Gastrocnemius medialis (tissue), 4 donors: ENCODE data around the gene SH3BP4. TPM values are rescaled to one million over a fixed set of nuclear protein-coding genes. Genes with fewer than 3 reads are reported as not detected.
A peak's percentile ranks its signal among the peaks of the same experiment; 100 is the strongest.

ENCODE experiments used
- ATAC-seq, 2 donors: fragments of 150-250 bp; one replicate each; pipeline ENCODE4 v1.9.1; 2016
- DNase-seq, 2 donors: peaks; one replicate each; pipeline ENCODE4 v3.0.0-alpha.2; 2019
- H3K27ac ChIP-seq, 4 donors: fragments of 200-600 bp; sonication (generic); 1 replicate in 1 of 4; 2 replicates in 3 of 4; pipeline ENCODE4 v1.5.1; 2016 to 2018; ENCODE audit warnings: mild to moderate bottlenecking in 2 of 4, moderate library complexity in 1 of 4
- H3K27me3 ChIP-seq, 3 donors: fragments of 200-600 bp; sonication (generic) in 2 of 3; 1 replicate in 1 of 3; 2 replicates in 2 of 3; pipeline versions ENCODE4 v1.5.1 to v1.6.0; 2016 to 2019; ENCODE audit warnings: mild to moderate bottlenecking in 1 of 3, moderate library complexity in 1 of 3
- H3K36me3 ChIP-seq, 2 donors: fragments of 200-600 bp; sonication (generic) in 1 of 2; one replicate each; pipeline ENCODE4 v1.5.1; 2017 to 2018
- H3K4me1 ChIP-seq, 2 donors: fragments of 200-600 bp; sonication (generic) in 1 of 2; one replicate each; pipeline ENCODE4 v1.5.1; 2016 to 2017; ENCODE audit warnings: mild to moderate bottlenecking in 2 of 2
- H3K4me3 ChIP-seq, 4 donors: fragments of 200-600 bp; sonication (generic) in 3 of 4; 1 replicate in 1 of 4; 2 replicates in 3 of 4; pipeline ENCODE4 v1.5.1; 2016 to 2019; ENCODE audit warnings: mild to moderate bottlenecking in 2 of 4
- H3K9me3 ChIP-seq, 3 donors: fragments of 200-600 bp; sonication (generic) in 2 of 3; 1 replicate in 1 of 3; 2 replicates in 2 of 3; pipeline ENCODE4 v1.5.1; 2016 to 2019
- POLR2A ChIP-seq, 2 donors: fragments of 450-650 bp; IDR thresholded peaks; one replicate each; pipeline ENCODE4 v1.6.1; 2017; ENCODE audit warnings: antibody characterized with exemption in 2 of 2, mild to moderate bottlenecking in 2 of 2, moderate library complexity in 2 of 2
- in situ Hi-C, 4 donors: fragments of 200-750 bp; cut with MboI; loops; one replicate each; pipeline versions ENCODE4 v1.15.0 to v1.8.0; 2017; ENCODE audit warnings: low sequenced_read_pairs in 4 of 4
- intact Hi-C: fragments of 100-400 bp; cut with DNase I; formaldehyde crosslinking; loops from one replicate; pipeline ENCODE4 v1.15.1; 2023; ENCODE audit warnings: low total_unique reads
- total RNA-seq, 4 donors: library from RNA; depleted of rRNA; stranded (reverse); fragments of >200 nt; gene quantifications; one replicate each; pipeline versions ENCODE4 v1.1.0 to v1.2.3, GENCODE V29; 2016
- TF ChIP-seq, protein P1 (sequence below), 5 experiments: fragments of 450-650 bp in 3 of 5; fragments of 200-600 bp in 2 of 5; sonication (generic) in 2 of 5; IDR thresholded peaks in 4 of 5; conservative IDR thresholded peaks in 1 of 5; 1 replicate in 4 of 5; 2 replicates in 1 of 5; pipeline ENCODE4 v1.5.1; 2016 to 2019; ENCODE audit warnings: antibody characterized with exemption in 5 of 5, mild to moderate bottlenecking in 3 of 5, moderate library complexity in 3 of 5

SH3BP4 gene
- total RNA-seq, 4 donors from 2014 or later: 10.2 to 36.9 (median 15.9) TPM

DNA sequence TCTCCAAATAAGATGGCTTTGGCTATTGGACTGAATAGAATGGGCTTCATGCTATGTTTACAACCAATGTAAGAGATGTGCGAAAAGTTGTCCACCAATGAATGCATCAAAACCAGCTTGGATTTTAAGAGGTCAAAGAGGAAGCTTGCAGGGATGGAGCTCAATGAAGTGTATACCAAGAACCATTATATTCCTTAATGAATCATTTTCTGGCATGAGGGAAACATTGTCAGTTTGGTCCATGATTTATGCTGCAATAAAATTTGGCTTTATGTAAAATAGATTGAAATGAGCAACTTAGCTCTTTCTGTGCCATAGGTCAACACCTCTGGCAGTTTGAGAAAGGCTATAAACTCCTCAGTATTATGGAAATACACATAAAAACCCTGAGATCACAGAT, 107.3 kb downstream of the SH3BP4 start:
- DNase-seq (no peak), ATAC-seq (no peak)
- Histone ChIP-seq H3K27me3 (no peaks in the 10 kb centered on the region), H3K27ac (no peak overlapping the region), H3K4me1 (peaks cover 4 to 11% of the 10 kb centered on the region in 2 donors), H3K4me3 (no peak overlapping the region), H3K9me3 (no peaks in the 10 kb centered on the region), H3K36me3 (no peaks in the 10 kb centered on the region)
- intact Hi-C loops: no loop called here
- in situ Hi-C loops: no loop called here
- TF ChIP-seq, protein P1, sequence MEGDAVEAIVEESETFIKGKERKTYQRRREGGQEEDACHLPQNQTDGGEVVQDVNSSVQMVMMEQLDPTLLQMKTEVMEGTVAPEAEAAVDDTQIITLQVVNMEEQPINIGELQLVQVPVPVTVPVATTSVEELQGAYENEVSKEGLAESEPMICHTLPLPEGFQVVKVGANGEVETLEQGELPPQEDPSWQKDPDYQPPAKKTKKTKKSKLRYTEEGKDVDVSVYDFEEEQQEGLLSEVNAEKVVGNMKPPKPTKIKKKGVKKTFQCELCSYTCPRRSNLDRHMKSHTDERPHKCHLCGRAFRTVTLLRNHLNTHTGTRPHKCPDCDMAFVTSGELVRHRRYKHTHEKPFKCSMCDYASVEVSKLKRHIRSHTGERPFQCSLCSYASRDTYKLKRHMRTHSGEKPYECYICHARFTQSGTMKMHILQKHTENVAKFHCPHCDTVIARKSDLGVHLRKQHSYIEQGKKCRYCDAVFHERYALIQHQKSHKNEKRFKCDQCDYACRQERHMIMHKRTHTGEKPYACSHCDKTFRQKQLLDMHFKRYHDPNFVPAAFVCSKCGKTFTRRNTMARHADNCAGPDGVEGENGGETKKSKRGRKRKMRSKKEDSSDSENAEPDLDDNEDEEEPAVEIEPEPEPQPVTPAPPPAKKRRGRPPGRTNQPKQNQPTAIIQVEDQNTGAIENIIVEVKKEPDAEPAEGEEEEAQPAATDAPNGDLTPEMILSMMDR (IDR thresholded peaks at IDR 0.05 in 4 of 5, conservative IDR thresholded peaks at IDR 0.05 in 1 of 5): no peak
- no peak for TF ChIP-seq POLR2A (IDR thresholded peaks at IDR 0.05)

DNA sequence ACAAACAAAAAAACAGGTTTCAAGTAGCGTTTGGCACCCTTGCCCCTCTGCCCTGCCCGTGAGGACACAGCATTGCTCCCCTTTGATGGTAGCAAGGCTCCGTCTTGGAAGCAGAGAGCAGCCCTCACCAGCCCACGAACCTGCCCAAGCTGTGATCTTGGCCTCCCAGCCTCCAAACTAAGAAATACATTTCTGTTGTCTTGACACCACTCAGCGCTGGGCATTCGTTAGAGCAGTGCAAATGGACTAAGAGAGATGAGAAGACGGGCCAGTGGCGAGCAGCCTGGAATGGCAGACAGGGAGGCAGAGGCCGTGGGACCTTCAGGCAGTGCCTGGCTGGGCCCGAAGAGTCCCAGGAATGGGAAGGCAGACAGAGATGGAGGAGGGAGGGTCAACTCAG, 109.8 kb downstream of the SH3BP4 start:
- peaks cover 4 to 7% of the 10 kb centered on the region in 2 donors for H3K4me1 ChIP-seq
- intact Hi-C loops (no loop called here), in situ Hi-C loops (no loop called here)
- H3K4me3 ChIP-seq: no peak overlapping the region
- DNase-seq (no peak), ATAC-seq (no peak)
- no peaks in the 10 kb centered on the region for H3K27me3 ChIP-seq
- TF ChIP-seq POLR2A (IDR thresholded peaks at IDR 0.05): no peak
- H3K27ac ChIP-seq: no peak overlapping the region
- no peaks in the 10 kb centered on the region for H3K9me3 ChIP-seq
- H3K36me3 ChIP-seq: no peaks in the 10 kb centered on the region

DNA sequence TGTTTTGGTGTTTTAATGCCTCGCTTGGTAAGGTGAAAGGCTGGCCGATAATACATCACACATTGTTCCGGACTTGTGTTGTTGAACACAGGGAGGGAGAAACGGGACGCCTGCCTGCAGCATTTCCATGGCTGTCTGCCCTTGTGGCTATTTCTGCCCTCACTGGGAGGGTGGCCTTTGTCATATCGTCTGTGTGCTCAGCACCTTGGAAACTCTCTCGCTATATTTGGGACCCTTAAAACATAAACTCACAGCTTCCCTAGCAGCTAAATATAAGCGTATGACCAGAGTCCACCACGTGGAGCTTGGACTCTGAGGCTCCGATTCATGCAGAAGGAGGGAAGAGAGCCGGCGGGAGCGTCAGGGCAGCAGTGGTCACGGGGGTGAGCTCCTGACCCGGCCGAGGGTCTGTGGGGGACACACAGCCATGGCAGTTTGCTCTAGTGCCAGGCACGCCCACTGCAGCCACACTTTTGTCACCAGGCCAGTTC, 111.7 kb downstream of the SH3BP4 start:
- peak overlapping the region; percentile 52 to 86 (median 74) for H3K27ac ChIP-seq
- no peaks in the 10 kb centered on the region for H3K36me3 ChIP-seq
- TF ChIP-seq, protein P1 (IDR thresholded peaks at IDR 0.05 in 4 of 5, conservative IDR thresholded peaks at IDR 0.05 in 1 of 5): no peak
- TF ChIP-seq POLR2A (IDR thresholded peaks at IDR 0.05): peak in 1 of 2 donors; percentile 23
- intact Hi-C loops (no loop called here), in situ Hi-C loops (no loop called here)
- H3K27me3 ChIP-seq: no peaks in the 10 kb centered on the region
- H3K4me3 ChIP-seq: peak overlapping the region; percentile 15 to 31 (median 22)
- H3K9me3 ChIP-seq: no peaks in the 10 kb centered on the region
- DNase-seq (peak; percentile 32), ATAC-seq (peak; percentile 82 to 91)
- peaks cover 4 to 7% of the 10 kb centered on the region in 2 donors for H3K4me1 ChIP-seq

DNA sequence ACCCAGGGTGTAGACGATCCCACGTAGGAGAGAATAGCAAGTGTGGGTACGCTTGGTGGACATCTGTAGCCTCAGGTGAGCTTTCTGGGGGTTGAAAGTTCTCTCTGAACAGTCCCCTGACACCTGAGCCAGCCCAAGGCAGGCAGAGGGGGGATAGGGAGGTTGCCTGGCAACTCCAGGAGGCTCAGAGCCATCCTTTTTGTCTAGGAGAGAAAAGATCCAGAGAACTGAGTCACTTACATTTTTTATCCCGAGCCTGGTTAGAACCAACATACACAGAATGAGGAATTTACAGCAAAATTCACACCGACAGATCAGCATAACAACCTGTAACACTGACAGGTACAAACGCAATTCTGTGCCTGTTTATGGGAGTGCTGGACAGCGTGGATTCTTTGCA, 113.2 kb downstream of the SH3BP4 start:
- Histone ChIP-seq H3K9me3 (no peaks in the 10 kb centered on the region), H3K27me3 (no peaks in the 10 kb centered on the region), H3K4me1 (peaks cover 4 to 7% of the 10 kb centered on the region in 2 donors), H3K4me3 (no peak overlapping the region), H3K36me3 (no peaks in the 10 kb centered on the region), H3K27ac (no peak overlapping the region)
- in situ Hi-C loops: no loop called here
- intact Hi-C loops: no loop called here
- no peak for ATAC-seq
- DNase-seq: no peak
- no peak for TF ChIP-seq POLR2A (IDR thresholded peaks at IDR 0.05)
- TF ChIP-seq, protein P1 (IDR thresholded peaks at IDR 0.05 in 4 of 5, conservative IDR thresholded peaks at IDR 0.05 in 1 of 5): no peak

DNA sequence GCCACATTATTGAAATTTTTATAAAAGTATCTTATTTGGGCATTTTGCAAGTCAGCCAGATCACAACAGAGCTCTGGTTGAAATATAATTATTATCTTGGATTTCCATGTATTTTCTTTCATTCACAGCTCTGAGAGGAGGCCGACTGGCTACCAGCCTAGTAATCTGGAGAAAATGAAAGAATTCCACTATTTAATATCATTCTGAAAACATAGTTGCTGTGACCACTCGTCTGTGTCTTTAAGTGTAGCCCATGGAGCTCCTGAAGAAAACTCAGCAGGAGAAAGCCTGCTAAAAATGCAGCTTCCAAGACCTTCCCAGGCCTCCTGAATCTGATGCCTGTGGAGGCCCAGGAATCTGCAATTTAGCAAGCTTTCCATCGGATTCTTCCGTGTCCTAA, 114.7 kb downstream of the SH3BP4 start:
- no peaks in the 10 kb centered on the region for H3K27me3 ChIP-seq
- no peaks in the 10 kb centered on the region for H3K36me3 ChIP-seq
- no peaks in the 10 kb centered on the region for H3K9me3 ChIP-seq
- H3K4me3 ChIP-seq: no peak overlapping the region
- no peak overlapping the region for H3K27ac ChIP-seq
- TF ChIP-seq, protein P1 (IDR thresholded peaks at IDR 0.05 in 4 of 5, conservative IDR thresholded peaks at IDR 0.05 in 1 of 5): no peak
- TF ChIP-seq POLR2A (IDR thresholded peaks at IDR 0.05): no peak
- intact Hi-C loops (no loop called here), in situ Hi-C loops (no loop called here)
- DNase-seq (no peak), ATAC-seq (no peak)
- peaks cover 4 to 7% of the 10 kb centered on the region in 2 donors for H3K4me1 ChIP-seq
